Hair follicle dermal papilla cell (primary cell): ENCODE measurements around the gene GALNT6. TPM values are rescaled to one million over a fixed set of nuclear protein-coding genes. Genes with fewer than 3 reads are reported as not detected.

ENCODE experiments used
- total RNA-seq: library from RNA; depleted of rRNA; stranded (reverse); fragments of >200 nt; gene quantifications from 2 replicates; pipeline ENCODE4 v1.2.3, GENCODE V29; 2012

The GALNT6 gene, protein sequence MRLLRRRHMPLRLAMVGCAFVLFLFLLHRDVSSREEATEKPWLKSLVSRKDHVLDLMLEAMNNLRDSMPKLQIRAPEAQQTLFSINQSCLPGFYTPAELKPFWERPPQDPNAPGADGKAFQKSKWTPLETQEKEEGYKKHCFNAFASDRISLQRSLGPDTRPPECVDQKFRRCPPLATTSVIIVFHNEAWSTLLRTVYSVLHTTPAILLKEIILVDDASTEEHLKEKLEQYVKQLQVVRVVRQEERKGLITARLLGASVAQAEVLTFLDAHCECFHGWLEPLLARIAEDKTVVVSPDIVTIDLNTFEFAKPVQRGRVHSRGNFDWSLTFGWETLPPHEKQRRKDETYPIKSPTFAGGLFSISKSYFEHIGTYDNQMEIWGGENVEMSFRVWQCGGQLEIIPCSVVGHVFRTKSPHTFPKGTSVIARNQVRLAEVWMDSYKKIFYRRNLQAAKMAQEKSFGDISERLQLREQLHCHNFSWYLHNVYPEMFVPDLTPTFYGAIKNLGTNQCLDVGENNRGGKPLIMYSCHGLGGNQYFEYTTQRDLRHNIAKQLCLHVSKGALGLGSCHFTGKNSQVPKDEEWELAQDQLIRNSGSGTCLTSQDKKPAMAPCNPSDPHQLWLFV
- total RNA-seq: 42.2 and 48.9 TPM in 2 replicates

DNA sequence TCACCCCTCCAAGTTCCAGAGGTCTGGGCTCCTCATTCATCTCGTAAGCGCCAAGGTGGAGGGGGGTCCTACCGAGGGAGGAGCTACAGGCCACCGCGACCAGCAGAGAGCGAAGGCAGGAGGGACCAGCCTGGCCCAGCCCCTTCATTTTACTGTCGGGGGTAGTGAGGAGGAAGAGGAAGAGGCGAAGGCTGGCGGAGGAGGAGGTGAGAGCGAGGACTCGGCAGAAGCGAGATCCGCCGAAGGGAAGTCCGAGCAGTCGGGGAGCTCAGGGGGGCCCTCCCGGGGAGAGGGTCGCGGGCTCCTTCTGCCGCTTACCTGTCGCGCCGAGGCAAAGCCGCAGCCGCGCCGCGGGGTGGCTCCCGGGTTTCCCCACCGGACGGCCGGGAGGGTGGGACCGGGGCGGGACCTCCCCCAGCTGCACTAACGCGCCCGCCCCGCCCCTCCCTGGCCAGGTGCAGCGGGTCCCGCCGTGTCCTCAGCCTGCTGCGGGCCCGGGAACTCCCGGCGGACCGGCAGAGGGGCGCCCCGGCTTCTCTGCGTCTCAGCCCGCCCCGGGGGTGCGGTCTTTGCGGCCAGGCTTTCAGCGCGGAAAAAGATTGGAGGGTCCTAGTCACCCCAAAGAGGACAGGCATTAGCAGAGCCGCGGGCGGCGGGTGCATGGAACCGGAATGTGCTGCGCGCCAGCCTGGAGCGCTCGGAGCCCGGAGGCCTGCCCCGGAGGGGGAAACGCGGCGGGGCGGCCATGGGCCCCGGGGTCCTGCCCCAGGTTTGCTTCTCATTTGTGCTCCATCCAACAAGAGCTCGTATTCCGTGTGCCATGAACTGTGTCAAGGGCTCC lies at the start of gene GALNT6:
GALNT6 (minus strand) TSS at position 124 of the 841 bp plus-strand sequence. CDS start 11,625 bp downstream, outside the sequence.

DNA sequence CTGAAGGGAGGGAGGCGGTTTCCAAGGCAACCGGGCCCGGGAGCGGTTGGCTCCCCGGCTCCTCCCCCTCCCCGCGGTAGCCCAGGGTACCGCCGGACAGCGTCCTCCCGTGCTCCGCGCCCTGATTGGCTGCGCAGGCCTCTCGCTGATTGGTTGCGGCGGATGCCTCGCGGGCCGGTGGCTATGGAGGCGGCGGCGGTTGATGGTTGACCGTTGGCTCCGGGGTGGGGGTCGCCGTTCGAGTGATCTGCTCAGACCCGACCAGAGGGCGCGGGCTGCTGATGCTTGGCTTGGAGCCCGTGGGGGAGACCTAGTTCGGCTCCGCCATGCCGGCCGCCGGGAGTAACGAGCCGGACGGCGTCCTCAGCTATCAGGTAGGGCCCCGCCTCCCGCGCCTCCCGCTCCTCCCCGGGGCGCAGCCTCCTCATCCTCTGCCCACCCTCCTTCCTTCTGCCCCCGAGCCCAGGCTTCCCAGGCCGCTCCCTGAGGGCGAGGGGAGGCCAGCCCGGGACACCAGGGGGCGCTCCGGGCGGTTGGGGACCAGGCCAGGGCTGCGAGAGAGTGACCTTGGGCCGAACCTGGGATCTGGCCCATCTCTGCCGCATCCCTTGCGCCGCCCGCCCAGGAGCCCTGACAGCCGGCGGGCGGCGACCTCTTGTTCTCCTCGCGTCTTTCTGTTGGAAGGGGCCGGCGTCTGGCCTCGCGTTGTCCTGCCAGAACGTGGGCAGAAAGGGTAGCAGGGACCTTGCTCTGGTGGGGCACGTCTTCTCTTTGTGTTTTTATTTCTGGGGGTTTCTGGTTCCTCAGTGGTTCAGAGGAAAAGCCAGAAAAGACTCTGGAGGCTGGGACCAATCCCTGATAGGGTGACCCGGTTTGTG lies 33.7 kb upstream of the GALNT6 start, which contains the start of gene SLC4A8:
SLC4A8 (plus strand) TSS at position 170 of the 878 bp plus-strand sequence; CDS start at position 327, 157 bp downstream.

DNA sequence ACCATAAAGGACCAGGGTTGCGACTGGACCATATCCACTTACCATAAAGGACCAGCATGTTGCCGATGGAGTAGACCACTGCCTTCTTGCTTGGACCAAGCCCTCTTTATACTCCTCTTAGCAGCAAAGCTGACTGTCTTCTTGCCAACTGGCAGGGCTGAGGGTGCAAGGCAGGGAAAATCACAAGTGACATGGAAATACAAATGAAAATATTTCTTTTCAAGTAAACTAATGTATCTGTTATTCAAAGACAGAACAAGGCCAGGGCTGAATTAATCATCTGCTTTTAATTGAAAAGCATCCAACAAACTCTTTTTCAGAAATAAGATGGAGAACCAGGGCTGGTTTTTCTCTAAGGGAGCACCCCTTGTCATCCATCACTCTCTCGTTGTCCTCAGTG lies 44.6 kb downstream of the GALNT6 start, which contains the start of gene CELA1:
CELA1 (minus strand) TSS at position 99 of the 400 bp plus-strand sequence; CDS start at position 58, 41 bp downstream.

DNA sequence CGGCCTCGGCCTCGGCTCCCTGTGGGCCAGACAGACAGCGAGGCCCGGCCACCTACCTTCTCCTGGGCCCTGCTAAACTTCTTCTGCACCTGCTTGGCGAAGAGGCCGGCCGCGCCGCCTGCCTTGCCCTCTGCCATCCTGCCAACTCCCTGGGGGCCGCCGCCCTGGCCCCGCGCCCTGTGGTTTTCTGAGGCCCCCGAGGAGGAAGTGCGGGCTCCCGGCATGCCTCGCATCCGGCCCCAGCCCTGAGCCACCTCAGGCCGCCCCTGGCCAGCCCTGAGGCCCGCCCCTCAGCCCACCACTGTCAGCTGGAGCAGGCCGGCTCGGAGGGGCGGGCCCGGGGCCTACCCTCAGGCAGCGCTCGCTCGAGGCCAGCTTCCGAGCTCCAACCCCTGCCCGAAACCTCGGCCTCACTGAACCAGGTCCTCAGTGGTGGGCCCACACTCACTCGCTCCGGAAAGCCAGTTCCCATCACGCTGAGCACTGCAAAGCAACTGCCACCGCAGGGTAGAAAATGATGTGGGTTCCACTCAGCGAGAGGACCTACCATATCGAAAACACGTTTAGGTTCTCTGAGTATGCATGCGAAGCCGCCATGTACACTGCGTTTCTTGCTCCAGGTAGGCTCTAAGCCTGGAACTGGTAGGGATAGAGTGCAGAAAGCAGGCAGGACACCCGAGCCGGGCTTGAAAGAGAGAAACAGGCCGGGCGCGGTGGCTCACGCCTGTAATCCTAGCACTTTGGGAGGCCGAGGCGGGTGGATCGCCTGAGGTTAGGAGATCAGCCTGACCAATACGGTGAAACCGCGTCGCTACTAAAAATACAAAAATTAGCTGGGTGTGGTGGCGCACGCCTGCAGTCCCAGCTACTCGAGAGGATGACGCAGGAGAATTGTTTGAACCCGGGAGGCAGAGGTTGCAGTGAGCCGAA lies 67.0 kb downstream of the GALNT6 start, which contains the start of gene BIN2:
BIN2 (minus strand) TSS at position 209 of the 930 bp plus-strand sequence; CDS start at position 137, 72 bp downstream.

Other genes starting within 250 kb of the GALNT6 start
- gene TFCP2, start 218.3 kb downstream of the GALNT6 start, total RNA-seq: 9.6 and 11.5 TPM in 2 replicates
- gene POU6F1, start 173.3 kb downstream of the GALNT6 start, total RNA-seq: 8.7 and 11.5 TPM in 2 replicates
- gene DAZAP2, start 152.6 kb downstream of the GALNT6 start, total RNA-seq: 137 and 144 TPM in 2 replicates
- 31.5 TPM in 2 replicates for gene SMAGP, start 121.0 kb downstream of the GALNT6 start, total RNA-seq
- gene BIN2, start 67.2 kb downstream of the GALNT6 start, total RNA-seq: 0.24 TPM in 1 of 2 replicates, not detected in the other
- gene CELA1, start 44.7 kb downstream of the GALNT6 start, total RNA-seq: not detected in 2 replicates
- gene SLC4A8, start 33.4 kb upstream of the GALNT6 start, total RNA-seq: 6.7 and 7.7 TPM in 2 replicates
- gene SCN8A, start 199.8 kb upstream of the GALNT6 start, total RNA-seq: 37.4 and 50.6 TPM in 2 replicates